Activated T-cell treated with anti-CD3 and anti-CD28 coated beads, Interleukin-2, amount 50 U/mL, for 72 hours (primary cell): ENCODE measurements around the gene SYAP1. TPM values are rescaled to one million over a fixed set of nuclear protein-coding genes. Genes with fewer than 3 reads are reported as not detected.
"Not testable (repeated sequence)": the region's sequence is repeated elsewhere in the genome, so short reads cannot be mapped to it uniquely, and the experiment has no call there.

Experiments
- ATAC-seq, 2 donors: fragments of 150-1000 bp; cut with Tn5 transposase; replicated peaks in 1 of 2; 2 replicates each; pipeline ENCODE4 v1.10.0; 2021; ENCODE audit warnings: moderate library complexity in 2 of 2, mild to moderate bottlenecking in 1 of 2
- DNase-seq, 2 donors: peaks; one replicate each; pipeline ENCODE4 v3.0.0; 2021 to 2022; ENCODE audit warnings: mixed read lengths in 1 of 2
- H3K27ac Mint-ChIP-seq: one replicate; pipeline ENCODE4 v1.8.0; 2022; ENCODE audit warnings: mild to moderate bottlenecking, moderate library complexity, mixed read lengths
- H3K27me3 Mint-ChIP-seq: one replicate; pipeline ENCODE4 v1.8.0; 2022; ENCODE audit warnings: low read depth, mixed read lengths
- H3K36me3 Mint-ChIP-seq, 2 donors: one replicate each; pipeline ENCODE4 v1.8.0; 2022; ENCODE audit warnings: mixed read lengths in 2 of 2, mild to moderate bottlenecking in 1 of 2; ENCODE audit not compliant: insufficient read depth in 2 of 2
- H3K4me1 Mint-ChIP-seq: one replicate; pipeline ENCODE4 v1.8.0; 2022; ENCODE audit warnings: low read depth, mixed read lengths
- H3K4me3 Mint-ChIP-seq, 2 donors: one replicate each; pipeline ENCODE4 v1.8.0; 2022; ENCODE audit warnings: mild to moderate bottlenecking in 2 of 2, mixed read lengths in 2 of 2, moderate library complexity in 2 of 2
- H3K9me3 Mint-ChIP-seq, 2 donors: one replicate each; pipeline ENCODE4 v1.8.0; 2022; ENCODE audit warnings: mixed read lengths in 2 of 2
- total RNA-seq, 2 donors: library from RNA; stranded (reverse); gene quantifications; one replicate each; pipeline ENCODE4 v1.2.3, GENCODE V29; 2022

The SYAP1 gene
- total RNA-seq, 2 donors from 2014 or later, result 15.3 to 20.8 TPM

DNA sequence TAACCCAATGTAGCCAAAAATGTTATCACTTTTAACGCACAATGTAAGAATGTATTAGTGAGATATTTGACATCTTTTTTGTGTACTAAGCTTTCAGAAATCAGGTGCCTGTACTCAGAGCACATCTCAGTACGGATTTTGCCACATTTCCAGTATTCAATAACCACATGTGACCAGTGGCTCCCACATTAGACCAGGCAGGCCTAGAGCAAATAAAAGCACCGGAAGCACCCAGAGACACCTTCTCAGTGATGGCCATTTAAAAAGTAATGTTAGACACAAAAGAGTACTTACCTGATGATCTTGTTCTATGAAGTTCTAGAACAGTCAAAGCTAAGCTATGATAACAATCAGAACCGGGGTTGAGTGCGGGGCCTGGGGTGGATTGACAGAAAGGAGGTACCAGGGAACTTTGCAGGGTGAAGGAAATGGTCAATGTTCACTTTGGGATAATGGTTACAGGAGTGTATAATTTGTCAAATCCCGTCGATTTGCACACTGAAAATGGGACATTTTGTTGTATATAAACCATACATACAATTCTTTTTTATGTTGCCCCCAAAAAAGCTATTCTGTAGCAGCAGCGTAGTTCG is 8.1 kb upstream of the SYAP1 start:
- Mint-ChIP-seq H3K9me3 (no peaks in the 10 kb centered on the region), H3K4me1 (peaks cover 12% of the 10 kb centered on the region), H3K4me3 (peak overlapping the region; percentile 83 to 86), H3K36me3 (peaks cover 2% of the 10 kb centered on the region in 2 donors), H3K27ac (peak overlapping the region; percentile 85), H3K27me3 (peaks cover 22% of the 10 kb centered on the region)
- ATAC-seq, result no peak
- DNase-seq, result no peak

DNA sequence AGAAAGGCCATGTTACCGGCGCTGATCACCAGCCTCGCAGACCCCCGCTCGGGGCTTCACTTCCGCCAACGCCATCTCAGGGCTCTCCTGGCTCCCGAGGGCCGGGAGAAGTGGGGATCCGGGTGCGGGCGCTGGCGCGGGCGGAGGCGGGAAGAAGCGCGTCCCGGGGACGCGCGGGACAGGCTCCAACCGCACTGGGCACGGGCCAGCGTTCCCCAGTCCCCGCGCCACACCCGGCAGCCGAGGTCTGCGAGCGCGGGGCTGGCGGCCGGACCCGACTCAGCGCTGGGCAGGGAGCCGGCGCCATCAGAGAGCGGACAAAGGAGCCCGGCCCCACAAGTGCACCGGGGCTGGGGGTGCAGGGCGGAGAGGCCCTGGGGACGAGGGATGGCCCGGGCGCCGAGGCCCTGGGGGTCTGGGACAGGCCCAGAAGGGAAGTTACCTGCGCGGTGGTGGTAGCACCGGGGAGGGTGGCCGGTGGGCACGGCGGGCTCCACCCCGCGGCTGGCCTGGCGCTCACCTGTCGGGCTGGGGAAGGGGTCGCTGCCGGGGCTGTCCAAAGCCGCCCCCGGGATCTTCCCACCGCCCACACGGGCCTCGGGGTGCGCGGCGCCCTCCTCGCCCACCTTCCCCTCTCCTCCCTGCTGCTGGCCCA is 7.4 kb upstream of the SYAP1 start:
- DNase-seq (peak; percentile 3 to 6), ATAC-seq (peak; percentile 60 to 63)
- peak overlapping the region; percentile 88 to 90 for H3K4me3 Mint-ChIP-seq
- H3K4me1 Mint-ChIP-seq, result peaks cover 12% of the 10 kb centered on the region
- H3K9me3 Mint-ChIP-seq, result no peaks in the 10 kb centered on the region
- H3K27ac Mint-ChIP-seq, result no peak overlapping the region
- peaks cover 2% of the 10 kb centered on the region in 2 donors for H3K36me3 Mint-ChIP-seq
- peaks cover 22% of the 10 kb centered on the region for H3K27me3 Mint-ChIP-seq

DNA sequence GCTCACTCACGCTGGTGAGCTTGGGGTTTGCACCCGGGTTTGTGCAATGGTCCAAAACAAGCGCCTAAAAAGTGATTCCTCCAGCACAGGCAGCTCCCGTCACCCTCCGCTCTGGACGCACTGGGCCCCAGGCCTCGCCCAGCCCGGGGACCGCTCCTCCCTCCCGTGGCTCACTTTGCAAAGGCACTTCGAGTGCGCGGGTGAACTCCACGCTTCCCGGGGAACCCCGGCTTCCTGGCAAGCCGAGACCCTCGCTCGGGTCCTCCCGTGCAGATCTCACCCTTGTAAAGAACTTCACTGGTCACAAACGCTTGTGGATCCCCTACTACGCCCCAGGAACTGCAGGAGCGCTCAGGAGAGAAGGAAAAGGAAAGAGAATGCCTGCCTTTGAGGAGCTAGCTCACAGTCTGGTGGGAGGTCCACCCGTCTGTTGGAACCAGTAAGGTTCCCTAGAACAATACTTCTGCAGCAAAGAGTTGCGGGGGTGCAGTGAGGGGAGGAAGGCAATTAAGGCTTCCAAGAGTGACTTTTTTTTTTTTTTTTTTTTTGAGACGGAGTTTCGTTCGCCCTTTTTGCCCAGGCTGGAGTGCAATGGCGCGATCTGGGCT is 6.8 kb upstream of the SYAP1 start, which contains the start of gene CTPS2:
Gene CTPS2 (minus strand): TSS at position 122 of the 608 bp plus-strand sequence. CDS start 9,767 bp downstream, outside the sequence.
- H3K4me3 Mint-ChIP-seq, result peak within 1 kb of the TSS; percentile 88 to 90
- H3K36me3 Mint-ChIP-seq, result peaks cover 2% of the 10 kb centered on the region in 2 donors
- H3K4me1 Mint-ChIP-seq, result peaks cover 12% of the 10 kb centered on the region
- H3K27me3 Mint-ChIP-seq, result peaks cover 22% of the 10 kb centered on the region
- no peaks in the 10 kb centered on the region for H3K9me3 Mint-ChIP-seq
- ATAC-seq (peak; percentile 91 to 92), DNase-seq (peak; percentile 55 to 58)
- peak within 1 kb of the TSS; percentile 85 for H3K27ac Mint-ChIP-seq

DNA sequence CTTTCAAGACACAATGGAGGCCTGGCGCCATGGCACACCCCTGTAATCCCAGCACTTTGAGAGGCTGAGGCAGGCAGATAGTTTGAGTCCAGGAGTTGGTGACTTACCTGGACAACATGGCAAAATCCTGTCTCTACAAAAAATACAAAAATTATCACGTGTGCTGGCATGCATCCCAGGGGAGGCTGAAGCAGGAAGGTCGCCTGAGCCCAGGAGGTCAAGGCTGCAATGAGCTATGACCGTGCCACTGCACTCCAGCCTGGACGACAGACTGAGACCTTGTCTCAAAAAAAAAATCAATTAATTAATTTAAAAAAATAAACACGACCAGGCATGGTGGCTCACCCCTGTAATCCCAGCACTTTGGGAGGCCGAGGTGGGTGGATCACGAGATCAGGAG is 4.9 kb upstream of the SYAP1 start:
- Mint-ChIP-seq H3K4me3 (no peak overlapping the region), H3K9me3 (no peaks in the 10 kb centered on the region), H3K27ac (no peak overlapping the region), H3K27me3 (peaks cover 22% of the 10 kb centered on the region), H3K4me1 (peaks cover 22% of the 10 kb centered on the region), H3K36me3 (peaks cover 2 to 3% of the 10 kb centered on the region in 2 donors)
- ATAC-seq, result no peak
- DNase-seq, result no peak

DNA sequence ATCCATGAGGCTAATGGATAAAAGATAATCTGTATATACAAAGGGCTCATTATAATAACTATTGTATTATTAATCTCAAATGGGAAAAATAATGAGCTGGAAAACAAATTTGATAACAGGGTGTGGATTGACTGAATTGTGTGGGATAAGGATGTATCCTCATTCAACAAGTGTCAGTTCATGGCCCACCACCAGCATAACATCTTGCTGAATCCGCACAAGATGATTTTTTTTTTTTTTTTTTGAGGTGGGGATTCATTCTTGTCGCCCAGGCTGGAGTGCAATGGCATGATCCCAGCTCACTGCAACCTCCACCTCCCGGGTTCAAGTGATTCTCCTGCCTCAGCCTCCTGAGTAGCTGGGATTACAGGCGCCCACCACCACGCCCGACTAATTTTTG is 3.8 kb upstream of the SYAP1 start:
- peaks cover 30% of the 10 kb centered on the region for H3K4me1 Mint-ChIP-seq
- H3K27ac Mint-ChIP-seq, result not testable (repeated sequence)

DNA sequence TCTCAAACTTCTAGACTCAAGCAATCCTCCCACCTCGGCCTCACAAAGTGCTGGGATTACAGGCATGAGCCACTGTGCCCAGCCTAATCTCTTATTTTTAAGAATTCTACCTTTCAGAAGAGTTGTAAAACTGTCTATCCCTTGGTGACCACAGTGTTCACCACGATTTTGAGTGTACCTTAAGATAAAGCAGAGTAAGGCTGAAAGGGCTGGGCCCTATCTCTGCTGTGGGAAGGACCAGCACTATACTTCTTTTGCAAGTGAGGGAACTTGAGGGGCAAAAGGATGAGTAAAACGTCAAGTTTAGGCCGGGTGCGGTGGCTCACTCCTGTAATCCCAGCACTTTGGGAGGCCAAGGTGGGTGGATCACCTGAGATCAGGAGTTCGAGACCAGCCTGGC is 3.0 kb upstream of the SYAP1 start:
- H3K4me3 Mint-ChIP-seq, H3K27ac Mint-ChIP-seq, H3K9me3 Mint-ChIP-seq, ATAC-seq, H3K36me3 Mint-ChIP-seq, DNase-seq: not testable (repeated sequence)
- Mint-ChIP-seq H3K4me1 (peaks cover 28% of the 10 kb centered on the region), H3K27me3 (peaks cover 13% of the 10 kb centered on the region)

More for the DNA sequence above, 3.8 kb upstream of the SYAP1 start:
- DNase-seq, H3K9me3 Mint-ChIP-seq, H3K4me3 Mint-ChIP-seq, H3K36me3 Mint-ChIP-seq, ATAC-seq: not testable (repeated sequence)
- peaks cover 22% of the 10 kb centered on the region for H3K27me3 Mint-ChIP-seq

DNA sequence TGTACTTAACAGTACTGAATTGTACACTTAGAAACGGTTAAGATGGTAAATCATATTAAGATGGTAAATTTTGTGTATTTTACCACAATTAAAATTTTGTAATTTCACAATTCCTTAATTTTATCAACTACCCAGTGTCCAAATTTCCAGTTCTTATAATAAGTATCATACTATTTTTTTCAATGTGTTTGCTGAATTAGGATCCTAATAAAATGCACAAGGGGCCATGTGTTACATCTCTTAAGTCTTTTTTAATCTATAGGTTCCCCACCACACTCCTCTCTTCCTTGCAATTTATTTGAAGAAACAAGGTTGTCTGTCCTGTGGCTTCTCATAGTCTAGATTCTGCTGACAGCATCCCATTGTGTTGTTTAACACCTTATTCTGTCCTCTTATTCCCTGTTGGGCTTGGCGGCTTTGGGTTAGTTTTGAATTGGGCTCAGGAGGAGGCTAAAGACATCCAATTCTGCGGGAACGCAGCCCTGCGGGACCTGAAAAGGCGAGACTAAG is 533 bp upstream of the SYAP1 start:
- DNase-seq, result no peak
- peaks cover 36% of the 10 kb centered on the region for H3K4me1 Mint-ChIP-seq
- peaks cover 6% of the 10 kb centered on the region for H3K27me3 Mint-ChIP-seq
- H3K4me3 Mint-ChIP-seq, result peak overlapping the region; percentile 98
- peaks cover 2 to 3% of the 10 kb centered on the region in 2 donors for H3K36me3 Mint-ChIP-seq
- peak overlapping the region; percentile 99 for H3K27ac Mint-ChIP-seq
- peak in 1 of 2 donors; percentile 10 for ATAC-seq
- H3K9me3 Mint-ChIP-seq, result no peaks in the 10 kb centered on the region

DNA sequence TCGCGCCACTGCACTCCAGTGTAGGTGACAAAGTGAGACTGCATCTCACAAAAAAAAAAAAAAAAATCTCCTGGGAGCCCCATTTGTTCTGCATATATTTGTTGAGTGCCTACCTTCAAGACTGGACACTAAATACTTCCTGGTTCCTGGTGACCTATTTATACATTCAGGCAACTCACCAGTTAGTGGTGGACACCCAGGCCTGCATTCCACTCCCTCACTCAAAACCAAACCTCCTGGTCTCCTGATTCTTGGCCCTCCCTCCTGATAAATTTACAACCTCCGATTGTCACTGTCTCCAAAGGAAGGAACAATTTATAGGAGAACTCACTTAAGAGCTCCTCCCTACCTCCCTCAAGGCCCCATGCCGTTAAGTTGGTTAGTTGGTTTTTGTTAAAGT is 3.1 kb downstream of the SYAP1 start:
- DNase-seq, result no peak
- no peak for ATAC-seq
- H3K4me3 Mint-ChIP-seq, result no peak overlapping the region

DNA sequence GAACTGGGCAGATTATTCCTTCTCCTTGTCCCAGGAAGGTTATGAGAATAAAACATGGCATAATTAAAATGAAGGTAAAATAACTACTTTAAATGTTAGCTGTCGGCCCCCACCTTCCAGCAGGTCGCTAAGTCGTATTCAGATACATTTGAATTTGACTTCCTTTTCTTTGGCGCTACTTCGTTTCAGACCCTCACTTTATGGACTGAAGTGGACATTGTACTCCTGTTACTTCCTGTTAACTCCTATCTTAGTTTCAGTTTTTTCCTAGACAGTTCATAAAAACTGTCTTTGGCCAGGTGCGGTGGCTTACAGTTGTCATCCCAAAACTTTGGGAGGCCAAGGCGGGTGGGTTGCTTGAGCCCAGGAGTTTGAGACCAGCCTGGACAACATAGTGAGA is 5.7 kb downstream of the SYAP1 start:
- Mint-ChIP-seq H3K4me1 (peaks cover 34% of the 10 kb centered on the region), H3K36me3 (peaks cover 0 to 1% of the 10 kb centered on the region in 2 donors), H3K27me3 (no peaks in the 10 kb centered on the region), H3K9me3 (no peaks in the 10 kb centered on the region), H3K4me3 (no peak overlapping the region), H3K27ac (no peak overlapping the region)
- no peak for ATAC-seq
- no peak for DNase-seq

More for the DNA sequence above, 3.1 kb downstream of the SYAP1 start:
- Mint-ChIP-seq H3K4me1 (peaks cover 46% of the 10 kb centered on the region), H3K27ac (no peak overlapping the region), H3K9me3 (no peaks in the 10 kb centered on the region), H3K27me3 (no peaks in the 10 kb centered on the region), H3K36me3 (peaks cover 2 to 4% of the 10 kb centered on the region in 2 donors)

DNA sequence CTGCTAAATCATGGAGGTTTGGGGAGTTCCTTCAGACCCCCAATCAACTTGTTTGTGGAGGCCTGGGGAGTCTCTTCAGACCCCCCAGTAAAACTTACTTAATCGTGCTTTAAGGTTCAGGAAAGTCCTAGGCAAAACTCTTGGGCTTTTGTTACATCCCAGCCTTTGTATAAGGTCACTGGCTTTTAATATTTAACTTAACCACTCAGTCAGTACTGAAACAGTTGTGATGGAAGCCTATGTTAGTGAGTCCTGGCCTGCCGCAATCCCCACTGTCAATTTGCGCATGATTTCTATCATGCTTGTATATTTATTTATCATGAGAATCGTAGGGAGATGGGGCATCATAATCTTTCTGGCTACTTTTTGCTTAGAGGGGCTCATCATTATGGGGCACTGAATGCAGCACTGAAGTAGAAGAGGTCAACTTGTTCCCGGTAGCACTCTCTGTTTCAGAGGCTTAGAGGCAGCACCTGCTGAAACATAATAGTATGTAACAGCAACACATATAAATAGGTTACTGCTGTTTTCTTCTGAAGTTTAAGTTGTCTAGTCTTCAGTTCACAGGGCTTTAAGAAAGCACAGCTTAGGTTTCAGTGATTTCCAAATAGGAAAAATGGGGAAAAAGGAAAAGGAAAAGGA is 7.1 kb downstream of the SYAP1 start:
- not testable (repeated sequence) for H3K36me3 Mint-ChIP-seq, H3K9me3 Mint-ChIP-seq, H3K27me3 Mint-ChIP-seq, H3K4me3 Mint-ChIP-seq, H3K27ac Mint-ChIP-seq, DNase-seq, ATAC-seq
- peaks cover 24% of the 10 kb centered on the region for H3K4me1 Mint-ChIP-seq

DNA sequence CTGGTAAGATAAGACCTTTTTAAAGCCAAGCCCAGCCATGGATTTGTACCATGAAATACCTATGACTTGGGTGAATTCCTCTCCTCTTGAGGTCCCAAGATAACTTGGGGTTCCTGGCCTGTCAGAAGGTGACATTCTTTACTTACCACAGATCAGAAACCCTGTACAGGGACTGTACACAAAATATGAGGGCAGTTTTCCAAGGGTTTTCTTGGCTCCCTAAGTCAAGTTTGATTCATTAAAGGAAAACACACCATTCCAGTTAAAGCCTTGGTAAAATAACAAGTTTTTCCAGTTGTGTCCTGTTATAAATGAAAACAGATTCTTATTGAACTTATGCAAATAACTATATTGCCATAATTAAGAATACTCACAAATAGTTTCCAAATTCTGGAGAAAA is 8.2 kb downstream of the SYAP1 start:
- no peaks in the 10 kb centered on the region for H3K27me3 Mint-ChIP-seq
- H3K36me3 Mint-ChIP-seq, result peaks cover 0 to 1% of the 10 kb centered on the region in 2 donors
- no peak overlapping the region for H3K4me3 Mint-ChIP-seq
- H3K27ac Mint-ChIP-seq, result no peak overlapping the region
- no peaks in the 10 kb centered on the region for H3K9me3 Mint-ChIP-seq
- DNase-seq, result no peak
- H3K4me1 Mint-ChIP-seq, result peaks cover 16% of the 10 kb centered on the region
- no peak for ATAC-seq

DNA sequence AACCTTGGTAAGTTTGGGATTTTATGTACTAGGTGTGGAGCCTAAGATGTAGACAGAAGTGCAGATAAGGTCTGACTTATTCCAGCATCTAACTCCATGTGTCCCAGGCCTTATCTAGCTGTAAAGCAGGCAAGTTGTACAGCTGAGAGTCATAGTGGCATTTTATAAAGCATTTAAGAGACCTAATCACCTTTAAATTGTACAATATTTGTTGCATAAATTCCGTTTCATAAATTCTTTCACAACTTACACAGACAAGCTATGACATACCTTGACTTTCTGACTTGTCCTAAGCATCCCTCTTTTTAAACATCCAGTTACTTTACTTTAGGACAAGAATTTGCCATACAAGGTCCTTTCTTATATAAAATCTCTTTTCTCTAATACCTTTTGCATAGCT is 11.0 kb downstream of the SYAP1 start:
- no peak for ATAC-seq
- Mint-ChIP-seq H3K9me3 (no peaks in the 10 kb centered on the region), H3K4me3 (no peak overlapping the region), H3K4me1 (peaks cover 4% of the 10 kb centered on the region), H3K36me3 (peaks cover 0 to 1% of the 10 kb centered on the region in 2 donors), H3K27me3 (no peaks in the 10 kb centered on the region), H3K27ac (no peak overlapping the region)
- DNase-seq, result no peak

DNA sequence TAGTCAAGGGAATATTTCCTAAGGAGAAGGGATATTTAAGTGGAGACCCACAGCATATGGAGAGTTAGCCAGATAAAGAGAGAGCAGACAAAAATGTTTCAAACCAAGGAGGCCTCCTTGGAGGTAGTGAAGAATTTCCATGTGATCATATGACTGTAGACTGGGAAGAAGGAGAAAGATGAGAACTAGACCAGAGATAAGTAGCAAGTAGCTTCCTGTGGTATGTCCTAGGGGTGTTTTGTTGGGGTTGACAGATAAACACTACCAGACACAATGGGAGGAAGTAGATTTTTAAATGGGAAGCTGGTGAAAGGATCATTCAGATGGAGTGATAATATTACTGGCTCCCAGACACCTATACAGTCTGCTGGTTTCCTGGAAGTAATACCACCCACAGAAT is 13.6 kb downstream of the SYAP1 start:
- H3K4me3 Mint-ChIP-seq, result no peak overlapping the region
- ATAC-seq (no peak), DNase-seq (no peak)
- no peak overlapping the region for H3K27ac Mint-ChIP-seq
- no peaks in the 10 kb centered on the region for H3K4me1 Mint-ChIP-seq
- H3K36me3 Mint-ChIP-seq, result peaks cover 0 to 6% of the 10 kb centered on the region in 2 donors
- no peaks in the 10 kb centered on the region for H3K9me3 Mint-ChIP-seq
- no peaks in the 10 kb centered on the region for H3K27me3 Mint-ChIP-seq
